Nephron (organoid): ENCODE results near the gene DDX59.

ENCODE experiments used
- H3K27ac Mint-ChIP-seq, 3 experiments: 2 replicates each; pipeline ENCODE4 v1.8.0; 2020; ENCODE audit warnings: mixed read lengths in 3 of 3, mild to moderate bottlenecking in 2 of 3, moderate library complexity in 1 of 3
- H3K27me3 Mint-ChIP-seq: 2 replicates; pipeline ENCODE4 v1.8.0; 2021; ENCODE audit warnings: low read depth, mild to moderate bottlenecking, moderate library complexity, mixed read lengths
- H3K36me3 Mint-ChIP-seq: 2 replicates; pipeline ENCODE4 v1.8.0; 2020; ENCODE audit warnings: low read depth, mixed read lengths
- H3K4me1 Mint-ChIP-seq: 2 replicates; pipeline ENCODE4 v1.8.0; 2020; ENCODE audit warnings: mixed read lengths
- H3K4me3 Mint-ChIP-seq, 3 experiments: 2 replicates each; pipeline ENCODE4 v1.8.0; 2020; ENCODE audit warnings: mild to moderate bottlenecking in 3 of 3, mixed read lengths in 3 of 3, moderate library complexity in 2 of 3
- H3K9me3 Mint-ChIP-seq: 2 replicates; pipeline ENCODE4 v1.8.0; 2020; ENCODE audit warnings: mixed read lengths
- CTCF ChIP-seq, 3 experiments: fragments of 200-600 bp; sonication (generic); IDR thresholded peaks; one replicate each; pipeline ENCODE4 v1.5.0; 2021; ENCODE audit warnings: antibody characterized with exemption in 3 of 3; ENCODE audit not compliant: unreplicated experiment in 3 of 3

Gene DDX59

GRCh38 chr1:200642481-200642880 is 27.2 kb downstream of the DDX59 start:
- Mint-ChIP-seq H3K27ac (no peak overlapping the region), H3K4me3 (no peak overlapping the region), H3K27me3 (no peaks in the 10 kb centered on the region), H3K36me3 (peaks cover 47% of the 10 kb centered on the region), H3K9me3 (no peaks in the 10 kb centered on the region), H3K4me1 (no peaks in the 10 kb centered on the region)
- TF ChIP-seq CTCF (IDR thresholded peaks at IDR 0.05; ENCODE audit: unreplicated experiment in 3 of 3) = no peak

- Mint-ChIP-seq H3K36me3 (peaks cover 33% of the 10 kb centered on the region), H3K27me3 (no peaks in the 10 kb centered on the region), H3K9me3 (no peaks in the 10 kb centered on the region), H3K4me3 (no peak overlapping the region), H3K27ac (no peak overlapping the region), H3K4me1 (no peaks in the 10 kb centered on the region)
- no peak for TF ChIP-seq CTCF (IDR thresholded peaks at IDR 0.05; ENCODE audit: unreplicated experiment in 3 of 3)
These were observed 28.7 kb downstream of the DDX59 start for GRCh38 chr1:200640963-200641401.

GRCh38 chr1:200640373-200640962 is 29.2 kb downstream of the DDX59 start:
- Mint-ChIP-seq H3K9me3 (no peaks in the 10 kb centered on the region), H3K27ac (no peak overlapping the region), H3K36me3 (peaks cover 28% of the 10 kb centered on the region), H3K27me3 (no peaks in the 10 kb centered on the region), H3K4me1 (no peaks in the 10 kb centered on the region), H3K4me3 (no peak overlapping the region)
- no peak for TF ChIP-seq CTCF (IDR thresholded peaks at IDR 0.05; ENCODE audit: unreplicated experiment in 3 of 3)

- Mint-ChIP-seq H3K27ac (no peak overlapping the region), H3K4me3 (no peak overlapping the region)
These were observed 31.6 kb downstream of the DDX59 start for GRCh38 chr1:200638073-200638472.

GRCh38 chr1:200636681-200637080 is 33.0 kb downstream of the DDX59 start:
- Mint-ChIP-seq H3K4me3 (no peak overlapping the region), H3K4me1 (no peaks in the 10 kb centered on the region), H3K27me3 (no peaks in the 10 kb centered on the region), H3K27ac (no peak overlapping the region), H3K36me3 (peaks cover 16% of the 10 kb centered on the region), H3K9me3 (no peaks in the 10 kb centered on the region)
- no peak for TF ChIP-seq CTCF (IDR thresholded peaks at IDR 0.05; ENCODE audit: unreplicated experiment in 3 of 3)

More at GRCh38 chr1:200638073-200638472, 31.6 kb downstream of the DDX59 start:
- TF ChIP-seq CTCF (IDR thresholded peaks at IDR 0.05; ENCODE audit: unreplicated experiment in 3 of 3) = no peak
- H3K36me3 Mint-ChIP-seq = peaks cover 20% of the 10 kb centered on the region
- no peaks in the 10 kb centered on the region for H3K27me3 Mint-ChIP-seq
- no peaks in the 10 kb centered on the region for H3K9me3 Mint-ChIP-seq
- H3K4me1 Mint-ChIP-seq = no peaks in the 10 kb centered on the region
